ENCODE data around the gene GALK2. TPM values are rescaled to one million over a fixed set of nuclear protein-coding genes. Genes with fewer than 3 reads are reported as not detected.

GALK2 gene
- total RNA-seq, 2 experiments from 2014 or later, result 11.5 to 11.9 TPM

DNA sequence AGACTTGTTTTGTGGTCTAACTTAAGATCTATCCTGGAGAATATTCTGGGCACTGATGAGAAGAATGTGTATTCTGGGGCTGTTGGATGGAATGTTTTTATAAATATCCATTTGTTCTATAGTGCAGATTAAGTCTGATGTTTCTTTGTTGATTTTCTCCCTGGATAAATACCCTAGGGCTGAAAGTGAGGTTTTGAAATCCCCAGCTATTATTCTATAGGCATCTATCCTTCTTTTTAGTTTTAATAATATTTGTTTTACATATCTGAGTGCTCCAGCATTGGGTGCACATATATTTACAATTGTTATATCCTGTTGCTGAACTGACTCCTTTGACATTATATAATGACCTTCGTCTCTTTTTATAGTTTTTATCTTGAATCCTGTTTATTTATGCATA is 42.9 kb downstream of the GALK2 start:
- Histone ChIP-seq H3K9me3 (ENCODE audit: control insufficient read depth in 1 of 2, insufficient read depth in 1 of 2, low read length in 2 of 2) (peaks cover 8 to 17% of the 10 kb centered on the region in 2 experiments), H3K27me3 (ENCODE audit: control insufficient read depth in 1 of 2, insufficient read depth in 2 of 2, low read length in 2 of 2) (no peaks in the 10 kb centered on the region), H3K27ac (ENCODE audit: low read depth in 1 of 2, low read length in 2 of 2) (no peak overlapping the region), H3K4me3 (ENCODE audit: low read length) (no peak overlapping the region), H3K36me3 (ENCODE audit: insufficient read depth, low read length) (peaks cover 11% of the 10 kb centered on the region), H3K4me1 (ENCODE audit: insufficient read depth, low read length) (no peaks in the 10 kb centered on the region)
- H3K4me1 Mint-ChIP-seq (ENCODE audit: low read depth), result peaks cover 41% of the 10 kb centered on the region
- ChIA-PET CTCF (no interaction called here), POLR2A (no interaction called here)
- no peak for DNase-seq
- ATAC-seq (ENCODE audit: poor library complexity), result no peak
- H3K9me3 Mint-ChIP-seq, result peaks cover 14% of the 10 kb centered on the region
- intact Hi-C loops (cut with DNase I, micrococcal nuclease), result no loop called here
- no peaks in the 10 kb centered on the region for H3K27me3 Mint-ChIP-seq
- H3K27ac Mint-ChIP-seq, result no peak overlapping the region
- peaks cover 85% of the 10 kb centered on the region for H3K36me3 Mint-ChIP-seq (ENCODE audit: low read depth)
- TF ChIP-seq, protein P1, sequence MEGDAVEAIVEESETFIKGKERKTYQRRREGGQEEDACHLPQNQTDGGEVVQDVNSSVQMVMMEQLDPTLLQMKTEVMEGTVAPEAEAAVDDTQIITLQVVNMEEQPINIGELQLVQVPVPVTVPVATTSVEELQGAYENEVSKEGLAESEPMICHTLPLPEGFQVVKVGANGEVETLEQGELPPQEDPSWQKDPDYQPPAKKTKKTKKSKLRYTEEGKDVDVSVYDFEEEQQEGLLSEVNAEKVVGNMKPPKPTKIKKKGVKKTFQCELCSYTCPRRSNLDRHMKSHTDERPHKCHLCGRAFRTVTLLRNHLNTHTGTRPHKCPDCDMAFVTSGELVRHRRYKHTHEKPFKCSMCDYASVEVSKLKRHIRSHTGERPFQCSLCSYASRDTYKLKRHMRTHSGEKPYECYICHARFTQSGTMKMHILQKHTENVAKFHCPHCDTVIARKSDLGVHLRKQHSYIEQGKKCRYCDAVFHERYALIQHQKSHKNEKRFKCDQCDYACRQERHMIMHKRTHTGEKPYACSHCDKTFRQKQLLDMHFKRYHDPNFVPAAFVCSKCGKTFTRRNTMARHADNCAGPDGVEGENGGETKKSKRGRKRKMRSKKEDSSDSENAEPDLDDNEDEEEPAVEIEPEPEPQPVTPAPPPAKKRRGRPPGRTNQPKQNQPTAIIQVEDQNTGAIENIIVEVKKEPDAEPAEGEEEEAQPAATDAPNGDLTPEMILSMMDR (IDR thresholded peaks at IDR 0.05), result no peak
- no peak overlapping the region for H3K4me3 Mint-ChIP-seq

- ChIA-PET POLR2A (no interaction called here), CTCF (no interaction called here)
- no peak for DNase-seq
- H3K4me1 ChIP-seq (ENCODE audit: insufficient read depth, low read length), result no peaks in the 10 kb centered on the region
- Mint-ChIP-seq H3K27ac (no peak overlapping the region), H3K27me3 (no peaks in the 10 kb centered on the region), H3K4me3 (no peak overlapping the region), H3K9me3 (no peaks in the 10 kb centered on the region), H3K4me1 (ENCODE audit: low read depth) (peaks cover 24% of the 10 kb centered on the region), H3K36me3 (ENCODE audit: low read depth) (peaks cover 88% of the 10 kb centered on the region)
- no peaks in the 10 kb centered on the region for H3K27me3 ChIP-seq (ENCODE audit: control insufficient read depth in 1 of 2, insufficient read depth in 2 of 2, low read length in 2 of 2)
- TF ChIP-seq, protein P1 (IDR thresholded peaks at IDR 0.05), result no peak
- peaks cover 3 to 4% of the 10 kb centered on the region in 2 experiments for H3K9me3 ChIP-seq (ENCODE audit: control insufficient read depth in 1 of 2, insufficient read depth in 1 of 2, low read length in 2 of 2)
- ATAC-seq (ENCODE audit: poor library complexity), result no peak
- H3K27ac ChIP-seq (ENCODE audit: low read depth in 1 of 2, low read length in 2 of 2), result no peak overlapping the region
- peaks cover 22% of the 10 kb centered on the region for H3K36me3 ChIP-seq (ENCODE audit: insufficient read depth, low read length)
- no peak overlapping the region for H3K4me3 ChIP-seq (ENCODE audit: low read length)
- intact Hi-C loops (cut with DNase I, micrococcal nuclease), result no loop called here
Observed at GRCh38 chr15:49215768-49216739, 46.0 kb downstream of the GALK2 start.

DNA sequence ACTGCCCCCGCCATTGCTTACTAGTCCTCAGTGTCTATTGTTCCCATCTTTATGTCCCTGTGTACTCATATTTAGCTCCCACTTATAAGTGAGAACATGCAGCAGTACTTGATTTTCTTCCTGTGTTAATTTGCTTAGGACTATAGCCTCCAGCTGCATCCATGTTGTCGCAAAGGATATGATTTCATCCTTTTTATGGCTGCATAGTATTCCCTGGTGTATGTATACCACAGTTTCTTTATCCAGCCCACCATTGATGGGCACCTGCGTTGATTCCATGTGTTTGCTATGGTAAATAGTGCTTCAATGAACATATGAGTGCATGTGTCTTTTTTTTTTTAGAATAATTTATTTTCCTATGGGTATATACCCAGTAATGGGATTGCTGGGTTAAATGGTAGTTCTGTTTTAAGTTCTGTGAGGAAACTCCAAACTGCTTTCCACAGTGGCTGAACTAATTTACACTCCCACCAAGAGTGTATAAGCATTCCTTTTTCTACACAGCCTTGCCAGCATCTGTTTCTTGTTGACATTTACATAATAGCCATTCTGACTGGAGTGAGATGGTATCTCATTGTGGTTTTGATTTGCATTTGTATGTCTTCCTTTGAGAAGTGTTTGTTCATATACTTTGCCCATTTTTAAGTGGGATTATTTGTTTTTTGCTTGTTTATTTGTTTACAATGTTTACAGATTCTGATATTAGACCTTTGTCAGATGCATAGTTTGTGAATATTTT is 53.7 kb downstream of the GALK2 start:
- POLR2A ChIA-PET, result no interaction called here
- CTCF ChIA-PET, result interaction anchor here (1.1 kb wide), 1 partner anchor 12 kb away, joined by 5 read pairs; no protein-coding TSS in a partner anchor
- TF ChIP-seq, protein P1 (IDR thresholded peaks at IDR 0.05), result no peak
- Mint-ChIP-seq H3K4me1 (ENCODE audit: low read depth) (peaks cover 21% of the 10 kb centered on the region), H3K4me3 (no peak overlapping the region), H3K27ac (no peak overlapping the region), H3K9me3 (peaks cover 6% of the 10 kb centered on the region), H3K27me3 (no peaks in the 10 kb centered on the region), H3K36me3 (ENCODE audit: low read depth) (peaks cover 94% of the 10 kb centered on the region)
- intact Hi-C loops (cut with DNase I, micrococcal nuclease), result no loop called here
- no peaks in the 10 kb centered on the region for H3K27me3 ChIP-seq (ENCODE audit: control insufficient read depth in 1 of 2, insufficient read depth in 2 of 2, low read length in 2 of 2)
- H3K27ac ChIP-seq (ENCODE audit: low read depth in 1 of 2, low read length in 2 of 2), result no peak overlapping the region
- no peak overlapping the region for H3K4me3 ChIP-seq (ENCODE audit: low read length)
- no peak for DNase-seq
- H3K4me1 ChIP-seq (ENCODE audit: insufficient read depth, low read length), result peaks cover 6% of the 10 kb centered on the region
- no peak for ATAC-seq (ENCODE audit: poor library complexity)
- peaks cover 7% of the 10 kb centered on the region for H3K36me3 ChIP-seq (ENCODE audit: insufficient read depth, low read length)
- H3K9me3 ChIP-seq (ENCODE audit: control insufficient read depth in 1 of 2, insufficient read depth in 1 of 2, low read length in 2 of 2), result peaks cover 8% of the 10 kb centered on the region in 2 experiments

Measured in CD4-positive, alpha-beta T cell (primary cell).